HG03064 (cell line): ENCODE results near the gene CIB4.

Experiments
- ATAC-seq: cut with Tn5 transposase; IDR thresholded peaks from one replicate; pipeline ENCODE4 v1.9.1; 2021; ENCODE audit warnings: low read depth; ENCODE audit not compliant: unreplicated experiment

CIB4 gene

GRCh38 chr2:26558271-26559043 lies 82.7 kb downstream of the CIB4 start:
- no peak for ATAC-seq

- no peak for ATAC-seq
These were observed 83.8 kb downstream of the CIB4 start for GRCh38 chr2:26557244-26557925.

DNA sequence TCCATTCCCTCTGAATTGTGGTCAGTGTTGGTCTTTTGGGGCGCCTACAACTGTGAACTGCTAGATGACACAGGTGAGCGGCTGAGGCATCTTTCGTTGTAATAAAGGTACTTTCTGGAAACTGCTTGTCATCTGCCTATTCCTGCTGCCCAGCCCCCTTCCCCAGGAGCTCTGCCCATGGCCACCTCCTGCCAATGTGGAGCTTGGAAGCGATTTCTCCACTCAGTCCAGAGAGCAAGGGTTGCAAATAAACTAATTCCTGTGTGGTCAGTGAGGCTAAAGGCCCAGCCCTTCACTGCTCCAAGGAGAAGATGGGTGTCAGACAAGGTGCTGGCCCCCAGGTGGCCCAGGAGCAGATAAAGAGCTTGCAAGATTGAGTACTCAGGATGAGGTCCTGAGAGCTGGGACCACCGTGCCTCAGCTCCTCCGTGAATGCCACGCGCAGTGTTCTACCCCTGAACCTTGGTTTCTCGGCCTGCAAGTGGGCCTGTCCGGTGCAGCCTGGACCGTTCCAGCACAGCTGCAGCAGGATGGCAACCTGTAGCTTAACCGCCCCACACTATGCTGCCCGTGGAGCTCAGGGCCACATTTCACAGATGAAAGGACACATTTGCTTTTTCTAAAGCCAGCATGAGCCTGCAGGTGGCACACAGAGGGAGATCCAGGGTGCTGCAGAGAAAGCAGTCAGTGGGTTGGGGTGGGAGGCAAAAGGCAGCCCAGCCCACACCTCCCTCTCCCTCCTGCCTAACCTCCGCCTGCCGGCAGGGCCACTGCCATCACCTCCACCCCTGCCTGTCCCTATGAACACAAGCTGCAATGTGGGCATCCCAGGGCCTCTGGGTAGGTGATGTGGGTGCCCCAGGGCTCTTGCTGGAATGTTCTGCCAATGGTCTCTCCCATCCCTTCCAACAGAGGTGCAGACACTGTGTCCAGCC lies 84.6 kb downstream of the CIB4 start:
- no peak for ATAC-seq

- no peak for ATAC-seq
These were observed 85.7 kb downstream of the CIB4 start for GRCh38 chr2:26555246-26556133.

DNA sequence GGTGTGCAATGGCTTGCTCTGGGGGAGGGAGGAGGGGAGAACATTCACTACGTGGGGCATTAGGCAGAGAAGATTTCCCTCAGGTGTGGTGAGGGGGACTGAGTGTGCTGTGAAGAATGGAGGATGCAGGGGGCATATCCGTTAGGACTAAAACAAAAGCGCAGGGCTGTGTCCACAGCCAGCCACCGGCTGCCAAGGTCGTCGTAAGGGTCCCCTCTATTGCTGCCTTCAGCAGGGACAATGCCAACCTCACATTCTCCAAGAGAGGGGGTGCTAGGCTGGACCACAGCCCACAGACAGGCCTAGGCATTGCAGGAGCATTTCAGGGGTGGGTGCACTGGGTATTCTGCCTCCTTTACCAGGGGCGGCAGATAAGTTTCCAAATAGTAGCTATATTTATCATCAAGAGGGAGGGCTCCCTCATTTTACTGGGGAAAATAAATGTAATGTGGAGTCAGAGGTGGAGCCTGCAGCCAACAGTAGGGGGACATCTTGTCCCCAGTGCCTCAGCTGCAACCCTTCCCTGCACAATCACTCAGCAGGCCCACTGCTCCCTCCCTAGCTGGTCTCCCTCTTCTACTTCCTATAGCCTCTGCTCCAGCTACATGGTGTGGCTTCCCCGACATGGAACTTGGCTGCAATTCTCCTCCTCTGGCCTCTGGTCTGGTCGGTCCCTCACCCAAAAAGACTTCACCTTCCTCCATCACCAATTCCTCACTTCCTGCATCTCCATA lies 88.4 kb downstream of the CIB4 start:
- no peak for ATAC-seq

DNA sequence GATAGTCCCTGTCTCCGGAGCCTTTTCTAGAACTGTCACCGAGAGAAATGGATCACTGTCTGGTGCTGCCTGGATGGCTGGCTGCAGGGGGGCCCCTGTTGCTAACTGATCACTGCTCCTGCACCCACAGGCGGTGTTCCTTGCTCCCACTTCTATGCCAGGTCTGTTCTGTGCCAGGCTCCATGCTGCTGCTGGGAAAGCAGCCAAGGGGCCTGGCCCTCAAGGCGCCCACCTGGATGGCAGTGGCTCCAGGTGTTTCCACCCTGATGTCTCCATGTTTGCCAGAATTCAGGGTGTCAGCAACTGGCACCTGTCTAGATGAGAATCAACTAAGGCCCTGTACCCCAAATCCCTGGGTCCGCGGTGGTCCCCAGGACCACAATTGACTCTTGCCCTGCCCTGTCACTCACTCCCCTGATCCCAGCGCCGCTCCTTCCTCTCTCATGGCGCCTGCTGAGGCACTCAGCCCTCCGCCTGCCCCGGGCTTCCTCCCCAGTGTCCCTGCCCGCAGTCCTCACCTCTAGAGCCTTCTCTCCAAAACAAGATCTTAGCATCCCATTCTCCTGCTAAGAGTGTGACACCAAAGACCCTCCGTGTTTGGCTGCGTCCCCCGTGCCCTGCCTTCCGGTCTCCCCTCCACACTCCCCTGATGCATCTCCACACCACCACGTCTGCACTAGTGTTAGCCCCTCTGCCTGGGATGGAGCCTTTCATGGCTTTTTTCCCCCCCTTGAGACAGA lies 90.7 kb downstream of the CIB4 start:
- no peak for ATAC-seq

DNA sequence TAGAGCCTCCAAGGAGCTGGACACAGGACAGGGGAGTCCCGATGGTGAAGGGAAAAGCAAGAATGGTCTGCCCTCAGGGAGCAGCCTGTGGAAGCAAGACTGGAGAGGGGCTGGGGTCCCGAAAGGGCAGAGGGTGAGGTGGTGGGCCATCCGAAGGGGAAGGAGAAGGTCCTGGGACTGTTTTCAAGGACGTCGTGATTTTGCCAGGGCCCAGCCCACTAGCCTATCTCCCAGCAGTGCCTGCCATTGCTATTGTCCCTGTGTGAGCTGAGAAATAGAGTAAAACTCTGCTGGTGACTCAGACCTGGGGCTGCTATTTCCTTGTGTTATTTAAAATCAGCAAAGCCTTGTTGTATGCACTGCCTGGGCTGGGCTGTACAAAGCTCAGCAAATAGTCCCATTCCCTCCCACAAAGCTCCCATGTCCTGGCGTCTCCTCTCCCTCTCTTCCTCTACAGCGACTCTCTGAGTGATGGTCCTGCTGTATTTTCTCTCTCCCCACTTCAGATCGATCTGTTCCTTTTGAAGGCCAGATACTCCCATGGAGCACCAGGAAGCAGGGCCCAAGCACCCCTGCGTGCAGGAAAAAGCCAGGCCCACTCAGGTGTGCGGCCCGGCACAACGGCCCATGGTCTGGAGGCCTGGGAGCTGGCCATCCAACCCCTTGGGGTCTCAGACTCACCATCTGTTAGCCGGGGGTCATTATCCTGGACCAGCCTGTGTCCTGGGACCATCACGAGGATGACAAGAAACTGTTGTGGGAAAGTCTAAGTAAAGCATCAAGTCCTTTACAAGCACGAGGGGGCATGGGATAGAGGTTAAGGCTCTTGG lies 98.3 kb downstream of the CIB4 start:
- no peak for ATAC-seq

- no peak for ATAC-seq
These were observed 99.0 kb downstream of the CIB4 start for GRCh38 chr2:26542194-26542455.

DNA sequence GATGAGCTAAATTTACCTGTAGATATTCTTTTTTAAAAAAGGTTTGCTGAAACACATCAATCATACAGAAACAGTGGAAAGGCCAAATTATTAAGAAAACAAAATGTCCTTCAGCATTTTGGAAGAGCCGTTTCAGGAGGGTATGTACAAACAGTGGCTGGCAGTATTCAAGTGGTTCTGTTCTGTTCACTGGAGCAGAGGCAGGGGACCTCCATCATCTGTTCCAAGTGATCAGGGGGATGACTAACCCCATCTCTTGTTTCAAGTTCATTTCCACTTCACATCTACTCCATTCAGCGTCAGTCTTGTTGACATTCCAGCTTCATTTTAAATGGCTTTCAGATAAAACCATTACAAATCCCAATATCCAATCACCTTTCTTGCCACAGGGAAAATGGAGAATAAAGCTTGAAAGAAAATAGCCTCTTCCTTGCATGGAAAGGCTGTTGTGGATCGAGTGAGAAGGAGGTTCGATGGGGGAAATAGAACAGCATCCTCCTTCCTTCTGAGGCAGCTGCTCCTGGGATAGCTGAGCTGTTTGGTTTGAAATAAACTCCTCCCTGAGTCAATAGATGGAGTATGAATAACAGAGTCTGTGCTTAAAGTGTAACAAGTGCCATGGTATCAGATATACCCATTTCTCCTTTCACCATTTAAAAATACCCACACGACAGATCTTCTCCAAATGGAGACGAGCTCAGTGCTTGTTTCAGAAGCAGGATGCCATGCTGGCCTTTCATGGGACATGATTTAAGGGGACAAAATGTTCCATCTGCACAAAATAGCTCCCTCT lies 99.6 kb downstream of the CIB4 start:
- ATAC-seq = no peak

GRCh38 chr2:26540961-26541360 lies 100.2 kb downstream of the CIB4 start:
- ATAC-seq = no peak

DNA sequence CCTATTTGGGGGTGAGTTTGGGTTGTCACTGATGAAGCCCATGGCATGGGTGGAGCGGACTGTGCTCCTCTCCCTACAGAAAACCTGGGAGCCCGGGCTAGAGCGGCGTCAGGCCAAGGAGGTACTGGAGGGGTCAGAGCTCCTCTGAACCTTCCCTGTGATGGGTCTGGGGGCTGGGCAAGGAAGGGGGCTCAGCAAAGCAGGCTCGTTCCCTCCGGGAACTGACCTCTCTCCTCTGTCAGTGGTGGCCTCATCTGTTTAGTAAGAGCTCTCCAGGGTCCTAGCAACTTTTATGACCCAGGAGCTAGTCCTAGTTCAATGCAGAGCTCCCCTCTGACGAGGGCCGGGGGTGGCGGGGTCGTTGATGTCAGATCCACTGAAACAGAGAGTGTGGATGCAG lies 100.9 kb downstream of the CIB4 start:
- ATAC-seq = no peak

GRCh38 chr2:26537826-26538475 lies 103.2 kb downstream of the CIB4 start:
- no peak for ATAC-seq

- no peak for ATAC-seq
These were observed 103.9 kb downstream of the CIB4 start for GRCh38 chr2:26537069-26537825.

GRCh38 chr2:26536371-26537068 lies 104.6 kb downstream of the CIB4 start:
- no peak for ATAC-seq

- no peak for ATAC-seq
These were observed 105.4 kb downstream of the CIB4 start for GRCh38 chr2:26535663-26536275.
